SW 1271 (cell line): Measurements from ENCODE around the gene TGFBR3.

Source experiments
- DNase-seq, 2 experiments: peaks; one replicate each; lab custom pipeline; 2025; lab: John Stamatoyannopoulos, UW

Gene TGFBR3

DNA sequence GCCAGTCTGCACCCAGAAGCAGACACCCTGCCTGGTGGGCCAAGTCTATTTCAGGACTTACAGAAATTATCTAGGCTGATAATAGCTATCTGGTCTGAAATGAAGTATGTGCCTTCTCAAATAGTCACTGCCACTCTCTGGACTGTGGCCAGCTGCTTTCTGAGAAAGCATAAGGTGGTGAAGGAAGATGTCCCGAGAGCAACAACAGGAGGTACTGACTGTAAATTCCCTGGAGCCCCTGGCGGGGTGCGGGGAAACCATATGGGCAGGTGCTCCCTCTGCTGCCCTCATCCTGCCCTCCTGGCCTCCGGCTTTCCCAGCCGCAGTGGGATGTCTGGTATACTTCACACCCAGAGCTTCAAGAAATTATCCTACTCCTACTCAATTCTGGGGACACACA is 86.8 kb downstream of the TGFBR3 start:
- DNase-seq: no peak

DNA sequence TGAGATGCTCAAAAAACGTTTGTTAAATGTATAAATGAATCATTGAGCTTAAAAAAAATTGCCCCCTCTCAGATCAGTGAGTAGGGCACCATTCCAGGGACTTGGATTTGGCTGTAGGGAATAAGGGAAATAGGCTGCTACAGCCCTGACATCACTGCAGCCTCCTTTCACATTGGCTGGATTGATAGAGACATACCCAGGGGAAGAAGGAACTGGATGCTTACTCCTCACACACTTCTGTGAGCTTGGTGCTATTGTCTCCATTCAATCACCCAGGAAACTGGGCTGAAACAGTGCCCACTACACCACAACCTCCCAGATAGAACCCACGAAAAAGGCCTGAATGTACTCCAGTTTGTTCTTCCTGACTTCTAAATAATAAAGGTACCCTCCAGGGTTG is 87.2 kb downstream of the TGFBR3 start:
- no peak for DNase-seq

DNA sequence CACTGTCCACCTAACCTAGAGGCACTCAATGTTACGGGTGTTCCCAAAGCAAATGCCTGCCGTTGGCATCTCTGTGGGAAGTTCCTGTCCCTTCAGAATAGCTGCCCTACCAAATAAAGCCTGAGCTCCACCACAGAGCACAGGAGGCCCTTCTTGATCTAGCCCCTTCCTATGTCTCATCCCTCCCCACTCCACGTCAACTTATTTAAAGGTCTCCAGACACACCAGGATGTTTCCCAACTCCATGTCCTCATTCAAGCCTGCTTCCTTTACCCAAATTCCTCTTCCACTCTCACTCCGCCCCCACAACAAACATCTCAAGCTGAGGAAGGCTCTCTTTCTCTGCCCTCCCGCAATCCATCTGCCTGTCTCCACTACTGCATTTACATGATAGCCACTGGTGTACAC is 87.7 kb downstream of the TGFBR3 start:
- DNase-seq: no peak

DNA sequence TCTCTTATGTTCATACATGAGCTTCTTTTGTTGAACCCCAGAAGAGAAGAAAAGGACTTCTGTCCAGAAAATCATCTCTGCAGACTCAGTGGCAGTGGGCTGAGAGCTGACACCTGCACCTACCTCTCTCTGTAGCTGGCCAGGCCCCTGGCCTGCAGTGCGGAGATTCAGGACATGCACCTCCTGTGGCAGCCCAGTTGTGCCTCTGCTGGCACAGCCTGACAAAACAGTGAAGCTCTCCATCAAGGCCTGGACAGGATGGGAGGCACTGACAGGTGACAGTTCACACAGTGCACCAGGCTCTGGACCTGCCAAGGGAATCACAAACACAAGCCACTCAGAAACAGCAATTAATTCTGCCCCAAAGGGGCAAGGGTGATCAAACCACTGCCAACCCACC is 88.8 kb downstream of the TGFBR3 start:
- no peak for DNase-seq

DNA sequence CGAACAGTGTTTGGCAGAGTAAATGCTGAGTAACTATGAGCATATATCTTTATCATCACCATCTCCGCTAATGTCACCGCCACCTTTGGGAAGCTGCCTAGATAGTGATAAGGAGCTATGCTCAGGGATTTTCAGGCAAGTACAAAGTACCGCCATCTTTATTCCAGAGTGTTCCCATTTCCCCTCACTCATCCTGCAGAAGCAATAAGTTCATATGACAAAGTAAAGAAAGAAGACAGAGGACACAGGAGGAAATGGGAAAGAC is 89.6 kb downstream of the TGFBR3 start:
- no peak for DNase-seq

DNA sequence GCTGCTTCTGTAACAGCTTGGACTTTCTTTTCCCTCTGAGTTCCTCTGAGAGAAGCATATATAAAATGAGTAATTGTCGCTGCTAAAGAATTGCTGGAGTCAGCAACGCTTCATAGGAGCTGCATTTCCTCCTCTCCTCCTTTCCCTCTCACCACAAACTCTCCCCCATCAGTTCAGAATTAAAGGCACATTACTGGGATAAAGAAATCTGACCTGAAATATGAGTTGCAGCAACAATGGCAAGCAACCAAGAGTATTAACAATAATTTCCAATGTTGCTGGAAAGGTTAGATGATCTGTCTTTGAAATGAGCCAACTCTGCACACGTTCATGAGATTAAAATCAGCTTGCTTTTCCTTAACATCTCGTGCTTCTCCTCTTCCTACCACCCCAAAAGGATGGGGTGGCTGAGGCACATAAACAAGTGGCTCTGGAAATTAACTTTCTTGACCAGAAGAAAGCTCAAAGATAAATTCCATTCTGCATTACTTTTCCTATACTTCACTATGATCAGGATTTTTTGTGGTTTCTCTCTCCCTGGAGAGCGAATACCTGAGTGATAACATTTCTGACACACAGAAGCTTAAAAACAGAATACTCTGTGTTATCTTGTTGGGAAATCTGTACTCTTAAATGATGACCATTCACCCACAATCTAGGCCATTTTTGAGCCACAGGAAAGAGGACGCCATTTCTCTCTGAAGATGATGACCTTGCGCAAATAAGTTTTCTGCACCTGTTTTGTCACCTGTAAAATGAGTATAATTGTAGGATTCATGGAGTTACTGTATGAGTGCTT is 90.2 kb downstream of the TGFBR3 start:
- DNase-seq: peak in 1 of 2 experiments; percentile 2

DNA sequence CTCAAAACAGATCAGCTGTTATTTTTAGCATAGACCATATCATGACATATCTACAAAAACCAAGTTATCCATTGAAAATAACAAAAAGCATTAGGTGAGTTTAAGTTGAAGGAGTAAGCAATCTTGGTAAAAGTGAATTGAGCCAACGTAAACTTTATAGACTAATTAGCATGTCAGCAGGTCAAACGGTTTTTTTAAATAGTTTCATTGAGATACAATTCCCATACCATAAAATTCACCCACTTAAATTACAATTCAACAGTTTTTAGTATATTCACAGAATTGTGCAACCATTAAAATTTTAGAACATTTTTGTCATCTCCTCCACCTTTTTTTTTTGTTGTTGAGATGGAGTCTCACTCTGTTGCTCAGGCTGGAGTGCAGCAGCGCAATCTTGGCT is 92.1 kb downstream of the TGFBR3 start:
- DNase-seq: no peak

DNA sequence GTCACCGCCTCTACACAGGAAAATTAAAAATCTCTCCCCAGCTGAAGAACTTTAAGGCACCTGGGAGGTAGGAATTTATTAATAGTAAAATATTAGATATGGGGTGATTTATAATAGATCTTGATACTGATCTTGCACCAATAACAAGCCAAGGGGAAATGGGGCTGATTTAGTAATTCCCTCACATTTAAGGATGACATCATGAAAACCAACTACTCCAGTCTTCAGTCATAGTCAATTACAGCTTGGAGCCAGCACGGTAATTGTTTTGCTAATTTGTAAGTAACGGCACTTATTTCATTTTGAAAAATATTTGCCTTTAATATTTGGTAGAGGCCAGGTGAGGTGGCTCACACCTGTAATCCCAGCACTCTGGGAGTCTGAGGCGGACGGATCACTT is 92.8 kb downstream of the TGFBR3 start:
- no peak for DNase-seq

DNA sequence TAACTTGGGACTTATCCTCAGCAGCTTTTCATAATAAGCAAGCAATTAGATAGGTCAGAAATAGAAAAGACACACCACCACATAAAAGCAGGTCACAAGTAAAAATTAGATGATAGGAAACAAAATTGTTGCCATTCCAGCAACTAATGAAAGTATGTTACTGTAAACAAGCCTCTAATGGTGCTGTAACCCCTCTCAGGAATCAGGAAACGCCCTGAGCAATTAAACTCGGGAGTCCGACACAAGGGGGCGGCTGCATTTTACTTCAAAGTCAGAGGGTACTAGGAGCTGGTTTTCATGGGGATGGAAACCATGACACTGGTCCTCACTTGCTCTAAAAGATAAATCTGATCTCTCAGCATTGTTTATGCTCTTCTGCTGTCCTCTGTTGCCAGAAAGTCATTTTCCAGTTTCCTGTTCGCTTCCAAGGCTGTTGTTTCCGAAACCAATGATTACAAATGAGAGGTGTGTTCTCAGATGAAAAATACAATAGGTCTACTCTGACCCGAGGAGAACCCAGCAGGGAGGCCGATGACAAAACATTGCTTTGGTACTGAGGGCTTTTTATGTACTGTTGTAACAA is 93.4 kb downstream of the TGFBR3 start:
- no peak for DNase-seq

DNA sequence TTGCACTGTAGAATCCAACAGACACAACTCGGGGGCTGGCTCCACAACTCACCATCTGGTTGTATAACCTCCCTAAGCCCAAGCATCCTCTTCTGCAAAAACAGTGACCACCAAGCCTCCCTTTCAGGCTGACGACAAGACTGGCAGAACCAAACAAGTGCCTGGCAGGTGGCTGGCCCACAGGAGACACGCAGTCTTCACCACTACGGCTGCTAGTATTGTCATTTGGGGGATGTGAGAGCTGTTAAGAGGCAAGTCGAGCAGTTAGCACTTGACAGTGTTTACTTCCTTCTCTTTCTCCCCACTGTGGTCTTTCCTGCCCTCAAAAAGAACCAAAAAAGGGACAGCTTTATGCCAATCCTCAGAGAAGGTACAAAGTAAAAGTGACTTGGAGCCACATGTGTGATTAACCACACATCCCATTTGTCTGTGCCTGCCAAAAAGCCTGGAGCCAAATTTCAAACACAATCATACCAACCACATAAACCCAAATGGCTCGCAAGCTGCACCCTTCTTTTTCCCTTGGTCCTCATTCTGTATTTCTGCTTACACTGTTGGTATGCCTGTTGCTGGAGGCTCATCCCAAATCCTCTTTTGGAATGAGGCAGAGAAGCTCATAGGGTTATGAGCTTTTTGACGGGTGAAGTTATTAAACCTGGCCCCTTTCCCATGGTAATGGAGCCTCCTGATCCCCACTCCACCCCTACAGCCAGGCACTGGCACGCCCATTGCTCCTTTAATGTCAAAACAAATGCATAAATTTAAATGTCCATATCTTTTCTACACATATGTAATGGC is 94.1 kb downstream of the TGFBR3 start:
- DNase-seq: no peak

DNA sequence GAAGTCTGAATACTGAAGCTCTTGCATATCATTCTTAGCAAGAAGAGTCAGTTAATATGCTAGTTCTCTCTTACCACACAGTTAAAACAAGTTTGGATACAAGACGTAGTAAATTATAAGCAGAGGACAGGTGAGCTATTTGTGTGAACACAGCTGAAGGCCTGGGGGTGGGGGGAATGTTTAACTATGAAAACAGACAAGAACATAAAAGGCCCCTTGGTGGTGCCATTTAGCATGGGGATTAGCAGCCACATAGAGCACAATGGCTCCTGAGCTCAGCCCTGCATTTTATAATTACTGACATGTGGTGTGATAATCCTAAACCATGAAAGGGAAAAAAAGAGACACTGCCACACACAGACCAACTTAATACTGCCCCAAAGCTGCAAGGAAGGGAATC is 94.8 kb downstream of the TGFBR3 start:
- DNase-seq: no peak

DNA sequence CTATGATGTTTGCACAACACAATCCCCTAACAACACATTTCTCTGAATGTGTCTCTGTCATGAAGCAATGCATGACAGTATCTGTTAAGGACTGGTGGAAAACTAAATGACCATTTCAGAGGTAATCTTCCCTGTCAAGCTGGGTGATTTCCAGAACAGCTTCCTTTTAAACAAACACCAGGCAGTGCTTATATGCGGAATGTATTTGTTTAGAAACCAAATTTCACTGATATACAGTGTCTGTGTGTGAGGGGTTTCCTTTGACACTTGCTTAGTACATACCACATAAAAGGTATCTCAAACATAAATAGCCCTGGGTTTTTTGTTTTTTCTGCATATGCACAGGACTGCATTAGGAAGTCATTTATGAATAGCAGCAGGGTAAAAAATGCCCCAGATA is 95.6 kb downstream of the TGFBR3 start:
- no peak for DNase-seq

DNA sequence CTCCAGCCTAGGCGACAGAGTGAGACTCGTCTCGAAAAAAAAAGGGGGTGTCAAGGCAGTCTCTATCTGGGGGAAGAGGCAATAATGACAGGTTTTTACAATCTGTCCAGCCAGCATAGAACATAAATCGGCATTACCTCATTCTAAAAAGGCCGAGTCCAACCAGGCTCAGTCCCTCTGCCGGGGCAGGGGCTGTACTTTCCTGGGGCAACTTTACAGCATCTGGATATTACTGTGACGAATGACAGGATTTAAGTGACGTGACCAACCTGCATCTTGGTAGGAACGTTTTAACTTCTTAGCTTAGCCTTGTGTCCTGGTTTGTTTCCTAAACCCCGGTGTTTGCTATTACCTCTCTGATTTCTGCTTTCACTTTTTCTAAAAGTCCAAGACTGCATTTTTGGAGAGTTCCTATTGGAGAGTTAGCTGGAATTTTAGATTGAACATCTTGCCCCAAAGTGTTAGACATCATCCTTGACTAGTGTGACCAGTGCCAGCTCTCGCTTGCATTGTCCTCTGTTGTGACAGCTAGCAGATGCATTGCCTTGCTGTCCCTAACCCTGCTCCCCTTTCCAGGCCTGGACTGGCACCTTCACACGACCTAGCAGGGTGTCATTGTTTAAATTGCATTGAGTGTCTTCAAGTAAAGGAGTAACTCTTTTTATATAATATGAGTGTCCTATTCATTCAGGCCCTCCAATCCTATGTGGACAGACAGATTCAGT is 96.5 kb downstream of the TGFBR3 start:
- no peak for DNase-seq

DNA sequence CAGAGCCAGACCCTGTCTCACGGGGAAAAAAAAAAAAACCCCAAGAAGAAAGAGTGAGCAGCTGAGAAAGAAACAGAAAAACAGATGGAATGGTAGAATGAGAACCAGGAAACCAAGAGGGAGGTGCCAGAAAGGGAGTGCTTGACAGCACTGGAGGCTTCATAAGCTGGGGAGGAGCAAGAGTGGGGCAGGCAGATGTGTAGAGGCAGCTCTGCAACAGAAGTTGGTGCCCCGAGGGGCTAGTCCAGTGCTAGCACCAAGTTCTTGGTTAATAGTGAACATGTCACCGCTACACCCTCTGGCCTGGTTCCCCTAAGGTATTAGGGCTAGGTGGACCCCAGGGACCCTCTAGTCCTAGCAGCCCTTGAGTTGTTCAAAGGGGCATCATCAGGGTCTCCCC is 98.0 kb downstream of the TGFBR3 start:
- DNase-seq: no peak

DNA sequence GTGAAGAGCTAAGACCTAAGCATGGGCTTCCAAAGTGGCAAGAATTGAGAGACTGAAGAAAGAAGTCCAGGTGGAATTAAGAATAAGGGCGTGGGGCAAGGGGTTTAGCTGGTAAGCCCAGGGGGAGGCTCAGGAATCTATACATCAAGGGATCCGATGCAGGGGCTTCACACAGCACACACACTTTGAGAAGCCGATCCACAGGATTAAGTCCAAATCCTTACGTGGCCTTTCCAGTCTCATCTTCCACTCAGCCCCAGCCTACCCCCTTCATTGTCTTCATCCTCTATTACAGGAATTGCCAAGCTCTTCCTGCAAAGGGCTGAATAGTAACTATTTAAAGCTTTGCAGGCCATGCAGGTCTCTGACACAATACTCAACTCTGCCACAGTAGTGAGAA is 101.3 kb downstream of the TGFBR3 start:
- DNase-seq: no peak

DNA sequence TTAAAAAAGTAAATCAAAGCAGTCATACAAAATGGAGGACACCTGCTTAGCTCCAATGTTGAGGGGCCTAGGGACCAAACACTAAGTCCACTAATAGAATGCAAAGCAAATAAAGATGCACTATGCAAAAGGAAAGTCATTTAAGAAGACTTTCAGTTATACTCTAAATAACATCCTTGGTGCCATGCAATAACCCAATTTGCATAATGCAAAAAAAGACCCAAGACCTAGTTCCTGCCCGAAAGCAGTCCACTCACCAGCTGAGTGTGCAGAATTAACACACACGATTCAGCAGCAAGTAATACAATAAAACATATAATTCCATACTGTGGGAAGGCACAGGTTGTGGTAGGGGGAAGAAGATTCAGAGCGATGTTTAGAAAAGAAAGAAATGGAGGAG is 101.8 kb downstream of the TGFBR3 start:
- DNase-seq: no peak

DNA sequence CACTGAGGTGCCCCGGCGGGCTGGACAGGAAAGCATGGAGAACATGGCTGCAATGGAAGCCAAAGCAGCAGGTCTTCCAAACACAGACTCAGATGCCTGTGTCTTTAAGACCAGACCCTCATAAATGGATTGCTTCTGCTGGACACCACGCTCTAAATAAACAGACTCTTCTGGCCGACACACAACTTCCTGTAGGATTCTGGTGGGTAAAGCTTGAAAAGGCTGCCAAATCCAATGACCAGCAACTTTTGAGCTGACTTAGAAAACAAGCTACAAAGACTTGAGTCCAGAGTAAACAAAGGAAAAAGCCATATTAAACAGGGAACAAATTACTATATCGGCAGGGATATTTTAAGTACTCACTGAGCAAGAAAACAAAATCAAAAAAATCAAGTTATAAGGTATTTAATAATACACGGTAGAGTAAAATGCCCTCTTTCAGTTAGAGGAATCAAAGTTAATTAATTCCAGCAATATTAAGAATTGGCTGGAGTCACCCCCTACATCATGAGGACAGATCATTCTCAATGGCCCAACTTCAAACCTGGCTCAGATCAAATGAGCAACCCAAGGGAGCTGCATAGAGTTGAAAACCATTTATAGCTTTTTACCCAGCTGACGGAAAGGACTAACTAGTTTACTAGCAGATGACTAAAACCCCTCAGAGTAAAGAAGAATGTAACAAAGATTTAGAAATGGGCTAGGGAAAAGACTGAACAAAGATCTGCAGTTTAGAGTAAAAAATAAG is 102.4 kb downstream of the TGFBR3 start:
- DNase-seq: no peak

DNA sequence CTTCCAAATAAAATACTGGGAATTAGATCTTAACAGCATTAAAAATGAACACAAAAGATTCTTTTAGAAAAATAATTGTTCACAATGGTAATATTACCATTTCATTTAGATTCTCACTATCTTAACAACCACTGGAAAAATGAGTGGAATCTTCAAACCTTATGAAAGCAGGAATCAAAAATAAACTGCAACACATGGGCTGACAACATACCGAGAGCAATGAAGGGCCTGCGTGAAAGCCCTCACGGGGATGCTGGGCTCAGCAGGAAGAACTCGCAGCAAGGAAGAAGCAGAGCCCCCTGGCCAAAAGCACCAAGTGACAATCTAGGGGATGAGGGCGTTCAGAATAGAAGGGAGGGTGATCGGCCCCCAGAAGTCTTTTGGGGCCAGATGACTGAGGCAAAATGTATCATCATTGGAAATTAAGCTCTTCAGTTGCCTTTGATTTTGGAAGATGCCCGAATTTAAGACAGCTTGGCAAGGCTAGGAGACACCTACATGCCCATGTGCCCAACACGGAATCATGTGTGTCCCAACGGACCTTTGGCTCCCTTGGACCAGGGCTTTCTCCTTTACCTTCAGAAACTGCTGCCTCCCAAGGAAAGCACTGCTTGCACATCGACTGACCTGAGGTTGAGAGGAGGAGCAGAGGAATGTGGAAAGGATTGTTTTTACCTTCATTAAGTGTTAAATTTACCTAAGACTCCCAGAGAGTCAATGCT is 103.9 kb downstream of the TGFBR3 start:
- DNase-seq: no peak

DNA sequence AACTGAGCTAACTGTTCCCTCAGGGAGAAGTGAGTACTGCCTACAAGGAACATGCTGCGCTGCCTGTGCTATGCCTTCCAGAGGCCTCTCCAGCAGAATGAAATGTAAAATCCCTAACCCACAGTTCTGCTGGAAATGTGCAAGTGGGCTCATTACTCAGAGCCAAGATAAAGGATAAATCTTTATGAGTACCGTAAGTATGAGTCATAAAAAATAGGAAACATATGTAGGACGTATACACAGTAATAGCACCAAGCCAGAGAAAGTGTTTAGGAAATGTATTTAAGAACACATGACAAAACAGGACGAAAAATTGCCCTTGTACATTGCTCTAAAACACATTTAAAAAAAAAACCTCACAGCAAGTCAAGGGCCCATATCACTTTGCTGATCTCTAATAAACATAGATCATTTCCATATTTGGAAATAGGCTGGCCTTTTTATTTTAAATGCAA is 104.6 kb downstream of the TGFBR3 start:
- DNase-seq: no peak

DNA sequence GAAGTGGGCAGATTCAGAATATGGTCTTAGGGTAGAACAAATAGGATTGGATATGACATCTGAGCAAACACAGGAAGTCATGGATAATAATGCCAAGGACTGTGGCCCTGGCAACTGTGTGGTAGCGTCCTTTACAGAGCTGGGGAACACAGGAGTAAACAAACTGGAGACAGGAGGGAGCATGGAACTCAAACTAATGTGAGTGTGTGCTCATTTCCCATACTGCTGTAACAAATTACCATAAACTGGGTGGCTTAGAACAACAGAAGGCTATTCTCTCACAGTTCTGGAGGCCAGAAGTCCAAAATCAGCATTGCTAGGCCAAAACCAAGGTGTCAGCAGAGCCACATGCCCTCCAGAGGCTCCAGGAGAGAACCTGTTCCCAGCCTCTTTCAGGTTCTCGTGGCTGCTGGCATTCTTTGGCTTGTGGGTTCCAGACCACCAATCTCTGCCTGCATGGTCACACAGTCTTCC is 106.4 kb downstream of the TGFBR3 start:
- no peak for DNase-seq

DNA sequence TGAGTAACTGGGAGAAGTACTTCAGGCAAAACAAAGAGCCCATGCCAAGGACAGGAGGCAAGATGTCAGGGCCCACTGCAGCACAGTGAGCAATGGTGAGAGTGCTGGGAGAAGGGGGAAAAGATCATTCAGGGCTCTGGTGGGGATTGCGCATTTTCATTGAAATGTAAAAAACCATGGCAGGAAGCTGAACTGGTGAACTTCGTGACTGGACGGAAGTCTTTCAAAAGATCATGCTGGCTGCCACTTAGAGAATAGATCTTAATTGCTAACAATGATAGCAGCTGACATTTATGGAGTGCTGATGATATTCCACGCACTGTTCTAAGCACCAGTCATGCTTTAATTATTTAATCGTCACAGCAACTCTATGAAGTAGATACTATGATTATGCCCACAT is 107.0 kb downstream of the TGFBR3 start:
- DNase-seq: no peak
